ENCODE results near the gene ANKRD18B.
"Not testable (repeated sequence)": the region's sequence is repeated elsewhere in the genome, so short reads cannot be mapped to it uniquely, and the experiment has no call there.

The ANKRD18B gene

GRCh38 chr9:33535541-33535940 is 11.5 kb downstream of the ANKRD18B start:
- DNase-seq, result no peak

GRCh38 chr9:33543463-33543862 is 19.4 kb downstream of the ANKRD18B start:
- not testable (repeated sequence) for DNase-seq

GRCh38 chr9:33545715-33546114 is 21.7 kb downstream of the ANKRD18B start:
- not testable (repeated sequence) for DNase-seq

GRCh38 chr9:33548816-33549215 is 24.8 kb downstream of the ANKRD18B start:
- DNase-seq, result not testable (repeated sequence)

- DNase-seq, result not testable (repeated sequence)
Observed at GRCh38 chr9:33549418-33549817, 25.4 kb downstream of the ANKRD18B start.

- not testable (repeated sequence) for DNase-seq
Observed at GRCh38 chr9:33551183-33551582, 27.1 kb downstream of the ANKRD18B start.

GRCh38 chr9:33552315-33552725 is 28.3 kb downstream of the ANKRD18B start:
- not testable (repeated sequence) for DNase-seq

- DNase-seq, result not testable (repeated sequence)
Observed at GRCh38 chr9:33560217-33560616, 36.2 kb downstream of the ANKRD18B start.

GRCh38 chr9:33562196-33562595 is 38.1 kb downstream of the ANKRD18B start:
- not testable (repeated sequence) for DNase-seq

- DNase-seq, result not testable (repeated sequence)
Observed at GRCh38 chr9:33567776-33568175, 43.7 kb downstream of the ANKRD18B start.

- not testable (repeated sequence) for DNase-seq
Observed at GRCh38 chr9:33577786-33578185, 53.7 kb downstream of the ANKRD18B start.

- not testable (repeated sequence) for DNase-seq
Observed at GRCh38 chr9:33579996-33580395, 55.9 kb downstream of the ANKRD18B start.

- not testable (repeated sequence) for DNase-seq
Observed at GRCh38 chr9:33582686-33583085, 58.6 kb downstream of the ANKRD18B start.

- not testable (repeated sequence) for DNase-seq
Observed at GRCh38 chr9:33586128-33586527, 62.1 kb downstream of the ANKRD18B start.

GRCh38 chr9:33587799-33588198 is 63.7 kb downstream of the ANKRD18B start:
- not testable (repeated sequence) for DNase-seq

- not testable (repeated sequence) for DNase-seq
Observed at GRCh38 chr9:33588876-33589275, 64.8 kb downstream of the ANKRD18B start.

- DNase-seq, result not testable (repeated sequence)
Observed at GRCh38 chr9:33590857-33591256, 66.8 kb downstream of the ANKRD18B start.

- DNase-seq, result not testable (repeated sequence)
Observed at GRCh38 chr9:33596974-33597373, 72.9 kb downstream of the ANKRD18B start.

GRCh38 chr9:33597386-33597785 is 73.3 kb downstream of the ANKRD18B start:
- not testable (repeated sequence) for DNase-seq

GRCh38 chr9:33598796-33599379 is 74.8 kb downstream of the ANKRD18B start:
- DNase-seq, result not testable (repeated sequence)

- not testable (repeated sequence) for DNase-seq
Observed at GRCh38 chr9:33600911-33601310, 76.9 kb downstream of the ANKRD18B start.

- DNase-seq, result not testable (repeated sequence)
Observed at GRCh38 chr9:33604249-33604648, 80.2 kb downstream of the ANKRD18B start.

GRCh38 chr9:33604936-33605335 is 80.9 kb downstream of the ANKRD18B start:
- DNase-seq, result not testable (repeated sequence)

GRCh38 chr9:33611358-33611757 is 87.3 kb downstream of the ANKRD18B start:
- no peak for DNase-seq

- not testable (repeated sequence) for DNase-seq
Observed at GRCh38 chr9:33612410-33612809, 88.4 kb downstream of the ANKRD18B start.

Data from NCI-H2227 treated with DMSO at 0.1 percent for 48 hours (cell line).